ENCODE measurements around the gene FRMD7. TPM values are rescaled to one million over a fixed set of nuclear protein-coding genes. Genes with fewer than 3 reads are reported as not detected.

The FRMD7 gene
- total and polyA plus RNA-seq, 12 donors: 0.06 TPM; not detected in 11

GRCh38 chrX:132033166-132033565, 94.7 kb downstream of the FRMD7 start:
- no peak overlapping the region for H3K4me3 ChIP-seq
- no peak for DNase-seq
- TF ChIP-seq POLR2A (IDR thresholded peaks at IDR 0.05): no peak
- H3K36me3 ChIP-seq (replicated peaks in 1 of 2): no peaks in the 10 kb centered on the region
- H3K9me3 ChIP-seq (replicated peaks in 1 of 3): no peaks in the 10 kb centered on the region
- no peaks in the 10 kb centered on the region for H3K4me1 ChIP-seq (replicated peaks in 1 of 2)
- no peak overlapping the region for H3K27ac ChIP-seq
- peaks cover 8% of the 10 kb centered on the region for H3K27me3 ChIP-seq
- WGBS, 4 donors: 67 to 82% (median 73%) methylated on average over 3 of the region's 3 CpGs
- intact Hi-C loops (cut with DNase I): no loop called here

GRCh38 chrX:132031867-132032266, 96.0 kb downstream of the FRMD7 start:
- 46 to 57% (median 52%) methylated on average over 4 of the region's 4 CpGs for WGBS, 4 donors
- TF ChIP-seq POLR2A (IDR thresholded peaks at IDR 0.05) (no peak), CTCF (IDR thresholded peaks at IDR 0.05) (no peak)
- no peak overlapping the region for H3K4me3 ChIP-seq
- H3K27me3 ChIP-seq: peaks cover 12% of the 10 kb centered on the region
- no peaks in the 10 kb centered on the region for H3K9me3 ChIP-seq (replicated peaks in 1 of 3)
- intact Hi-C loops (cut with DNase I): no loop called here
- no peak for DNase-seq
- no peaks in the 10 kb centered on the region for H3K36me3 ChIP-seq (replicated peaks in 1 of 2)
- no peaks in the 10 kb centered on the region for H3K4me1 ChIP-seq (replicated peaks in 1 of 2)
- no peak overlapping the region for H3K27ac ChIP-seq

- Histone ChIP-seq H3K4me3 (no peak overlapping the region), H3K27me3 (peaks cover 13% of the 10 kb centered on the region), H3K9me3 (replicated peaks in 1 of 3) (no peaks in the 10 kb centered on the region), H3K4me1 (replicated peaks in 1 of 2) (no peaks in the 10 kb centered on the region), H3K36me3 (replicated peaks in 1 of 2) (no peaks in the 10 kb centered on the region), H3K27ac (no peak overlapping the region)
- intact Hi-C loops (cut with DNase I): no loop called here
- TF ChIP-seq POLR2A (IDR thresholded peaks at IDR 0.05) (no peak), CTCF (IDR thresholded peaks at IDR 0.05) (no peak)
- DNase-seq: no peak
These were observed 97.6 kb downstream of the FRMD7 start for GRCh38 chrX:132030264-132030663.

Other genes with a start within 250 kb of the FRMD7 start
- 10 to 100 TPM in 1 of 9 donors, 1 to 10 TPM in 7, under 1 TPM in 1; 0.72 to 25.7 (median 1.4) TPM for gene STK26, start 104.7 kb downstream of the FRMD7 start, total RNA-seq
- 1 to 10 TPM; 1.2 to 3.8 (median 1.4) TPM for gene STK26, start 104.7 kb downstream of the FRMD7 start, polyA plus RNA-seq
- 10 to 100 TPM; 12.2 to 72.2 (median 30.6) TPM for gene RAP2C, start 91.4 kb upstream of the FRMD7 start, total RNA-seq
- 10 to 100 TPM; 13.0 to 20.6 (median 16.6) TPM for gene RAP2C, start 91.4 kb upstream of the FRMD7 start, polyA plus RNA-seq

Data from adrenal gland (tissue), 12 donors.